ENCODE results near the gene PLCZ1.

- no peak for TF ChIP-seq CTCF (IDR thresholded peaks at IDR 0.05)
- no peak for TF ChIP-seq POLR2A (IDR thresholded peaks at IDR 0.05)
These were observed 19.4 kb downstream of the PLCZ1 start for GRCh38 chr12:18718462-18718861.

All from Peyer's patch (tissue), 4 donors.